GM12872 (cell line): ENCODE results near the gene GIT1.

Experiments
- TF ChIP-seq, protein P1 (sequence below): IDR thresholded peaks from 3 replicates; pipeline ENCODE4 v1.5.1; 2011; ENCODE audit warnings: low read depth, mild to moderate bottlenecking, low read length, moderate library complexity; ENCODE audit not compliant: insufficient read depth

The GIT1 gene

GRCh38 chr17:29578626-29579485 lies 10.6 kb downstream of the GIT1 start:
- TF ChIP-seq, protein P1, sequence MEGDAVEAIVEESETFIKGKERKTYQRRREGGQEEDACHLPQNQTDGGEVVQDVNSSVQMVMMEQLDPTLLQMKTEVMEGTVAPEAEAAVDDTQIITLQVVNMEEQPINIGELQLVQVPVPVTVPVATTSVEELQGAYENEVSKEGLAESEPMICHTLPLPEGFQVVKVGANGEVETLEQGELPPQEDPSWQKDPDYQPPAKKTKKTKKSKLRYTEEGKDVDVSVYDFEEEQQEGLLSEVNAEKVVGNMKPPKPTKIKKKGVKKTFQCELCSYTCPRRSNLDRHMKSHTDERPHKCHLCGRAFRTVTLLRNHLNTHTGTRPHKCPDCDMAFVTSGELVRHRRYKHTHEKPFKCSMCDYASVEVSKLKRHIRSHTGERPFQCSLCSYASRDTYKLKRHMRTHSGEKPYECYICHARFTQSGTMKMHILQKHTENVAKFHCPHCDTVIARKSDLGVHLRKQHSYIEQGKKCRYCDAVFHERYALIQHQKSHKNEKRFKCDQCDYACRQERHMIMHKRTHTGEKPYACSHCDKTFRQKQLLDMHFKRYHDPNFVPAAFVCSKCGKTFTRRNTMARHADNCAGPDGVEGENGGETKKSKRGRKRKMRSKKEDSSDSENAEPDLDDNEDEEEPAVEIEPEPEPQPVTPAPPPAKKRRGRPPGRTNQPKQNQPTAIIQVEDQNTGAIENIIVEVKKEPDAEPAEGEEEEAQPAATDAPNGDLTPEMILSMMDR, result no peak

- TF ChIP-seq, protein P1, result no peak
These were observed 11.8 kb downstream of the GIT1 start for GRCh38 chr17:29577385-29578211.

DNA sequence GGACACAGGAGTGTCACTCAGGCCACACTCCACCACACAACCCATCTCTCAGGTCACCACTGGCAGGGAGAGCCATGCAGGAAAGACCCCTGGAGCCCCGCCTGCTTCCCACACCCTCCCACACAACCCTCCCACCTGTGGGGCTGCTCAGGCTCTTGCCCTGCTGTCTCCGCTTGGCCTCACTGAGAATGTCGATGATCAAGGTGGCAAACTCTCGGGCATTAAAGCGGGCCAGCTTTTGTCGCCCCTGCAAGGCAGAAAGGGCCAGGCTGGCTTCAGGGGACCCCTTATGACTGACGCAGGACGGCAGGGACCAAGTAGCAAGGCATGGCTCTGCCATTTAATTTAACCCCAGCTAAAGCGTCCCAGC lies 12.5 kb downstream of the GIT1 start:
- TF ChIP-seq, protein P1, result no peak

DNA sequence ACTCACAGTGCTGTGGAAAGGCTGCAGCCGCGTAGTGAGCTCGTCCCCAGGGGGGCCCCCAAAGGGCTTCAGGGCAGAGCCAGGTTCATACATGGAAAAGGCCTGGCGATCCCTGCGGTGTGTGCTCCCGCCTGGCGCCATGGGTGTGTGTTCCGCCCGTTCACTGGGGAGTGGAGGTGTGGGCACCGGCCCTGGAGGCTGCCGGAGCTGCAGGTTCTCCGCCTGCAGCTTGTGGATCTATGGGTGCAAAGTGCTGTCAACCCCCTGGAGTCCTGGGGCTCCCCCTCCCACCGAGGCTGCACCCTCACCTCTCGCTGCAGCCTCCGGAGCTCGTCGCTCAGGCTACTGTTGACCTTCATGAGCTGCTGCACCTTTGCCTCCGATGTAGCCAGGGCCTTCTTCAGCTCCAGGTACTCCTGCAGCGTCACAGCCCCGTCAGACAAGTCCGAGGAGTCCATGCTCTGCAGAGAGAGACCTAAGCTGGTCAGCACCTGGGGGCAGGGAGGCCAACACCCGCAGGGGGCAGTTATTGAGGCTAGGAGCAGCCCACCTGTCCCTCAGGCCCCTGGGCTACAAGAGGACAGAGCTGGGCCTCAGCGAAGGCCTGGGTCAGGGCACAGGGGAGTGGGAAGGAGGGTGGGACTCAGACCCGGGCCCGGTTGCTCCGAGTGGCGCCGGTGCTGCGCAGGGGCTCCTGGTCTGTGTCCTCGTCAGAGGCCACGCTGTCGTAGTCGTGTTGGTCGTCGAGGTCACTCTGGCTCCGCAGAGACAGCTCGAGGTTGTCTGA lies 13.0 kb downstream of the GIT1 start:
- TF ChIP-seq, protein P1, result no peak

- TF ChIP-seq, protein P1, result no peak
These were observed 13.8 kb downstream of the GIT1 start for GRCh38 chr17:29575511-29576213.

- TF ChIP-seq, protein P1, result no peak
These were observed 14.5 kb downstream of the GIT1 start for GRCh38 chr17:29574732-29575510.
